ENCODE results near the gene CLEC4E.
"Not testable (repeated sequence)": the region's sequence is repeated elsewhere in the genome, so short reads cannot be mapped to it uniquely, and the experiment has no call there.

The CLEC4E gene

GRCh38 chr12:8540831-8541230, at the start of gene CLEC4E:
TSS of gene CLEC4E (minus strand) at chr12:8540905. CDS start at chr12:8540797, 108 bp downstream.
- H3K27me3 ChIP-seq (ENCODE audit: low read depth); H3K9me3 ChIP-seq; H3K36me3 ChIP-seq (replicated peaks); in situ Hi-C loops (cut with MboI; ENCODE audit: low sequenced_read_pairs); H3K4me3 ChIP-seq; DNase-seq (ENCODE audit: low spot score in 2 of 2); H3K4me1 ChIP-seq: not testable (repeated sequence)

GRCh38 chr12:8589679-8590078, 49.0 kb upstream of the CLEC4E start:
- no peak for DNase-seq (ENCODE audit: low spot score in 2 of 2)

GRCh38 chr12:8584478-8584877, 43.8 kb upstream of the CLEC4E start:
- DNase-seq (ENCODE audit: low spot score in 2 of 2); H3K9me3 ChIP-seq; H3K27me3 ChIP-seq (ENCODE audit: low read depth); H3K4me1 ChIP-seq; H3K4me3 ChIP-seq; in situ Hi-C loops (cut with MboI; ENCODE audit: low sequenced_read_pairs); H3K36me3 ChIP-seq (replicated peaks): not testable (repeated sequence)

More at GRCh38 chr12:8589679-8590078, 49.0 kb upstream of the CLEC4E start:
- H3K4me3 ChIP-seq = no peak overlapping the region
- in situ Hi-C loops (cut with MboI; ENCODE audit: low sequenced_read_pairs) = no loop called here
- no peaks in the 10 kb centered on the region for H3K36me3 ChIP-seq (replicated peaks)
- no peaks in the 10 kb centered on the region for H3K4me1 ChIP-seq
- no peaks in the 10 kb centered on the region for H3K27me3 ChIP-seq (ENCODE audit: low read depth)
- no peaks in the 10 kb centered on the region for H3K9me3 ChIP-seq

- Histone ChIP-seq H3K9me3 (no peaks in the 10 kb centered on the region), H3K27me3 (ENCODE audit: low read depth) (no peaks in the 10 kb centered on the region), H3K36me3 (replicated peaks) (no peaks in the 10 kb centered on the region), H3K4me3 (no peak overlapping the region), H3K4me1 (no peaks in the 10 kb centered on the region)
- in situ Hi-C loops (cut with MboI; ENCODE audit: low sequenced_read_pairs) = no loop called here
- no peak for DNase-seq (ENCODE audit: low spot score in 2 of 2)
Observed at GRCh38 chr12:8584004-8584403, 43.3 kb upstream of the CLEC4E start.

- Histone ChIP-seq H3K9me3 (no peaks in the 10 kb centered on the region), H3K4me1 (no peaks in the 10 kb centered on the region), H3K27me3 (ENCODE audit: low read depth) (no peaks in the 10 kb centered on the region), H3K36me3 (replicated peaks) (no peaks in the 10 kb centered on the region), H3K4me3 (no peak overlapping the region)
- DNase-seq (ENCODE audit: low spot score in 2 of 2) = no peak
- in situ Hi-C loops (cut with MboI; ENCODE audit: low sequenced_read_pairs) = no loop called here
Observed at GRCh38 chr12:8581098-8581784, 40.5 kb upstream of the CLEC4E start.

GRCh38 chr12:8577879-8578278, 37.2 kb upstream of the CLEC4E start:
- no peak for DNase-seq (ENCODE audit: low spot score in 2 of 2)
- Histone ChIP-seq H3K4me3 (no peak overlapping the region), H3K9me3 (no peaks in the 10 kb centered on the region; the same call in 1 of the 2 replicates), H3K27me3 (ENCODE audit: low read depth) (no peaks in the 10 kb centered on the region), H3K4me1 (no peaks in the 10 kb centered on the region), H3K36me3 (replicated peaks) (no peaks in the 10 kb centered on the region)
- in situ Hi-C loops (cut with MboI; ENCODE audit: low sequenced_read_pairs) = no loop called here

- in situ Hi-C loops (cut with MboI; ENCODE audit: low sequenced_read_pairs) = no loop called here
- DNase-seq (ENCODE audit: low spot score in 2 of 2) = no peak
- Histone ChIP-seq H3K9me3 (no peaks in the 10 kb centered on the region; the same call in 1 of the 2 replicates), H3K4me3 (no peak overlapping the region), H3K4me1 (no peaks in the 10 kb centered on the region), H3K27me3 (ENCODE audit: low read depth) (no peaks in the 10 kb centered on the region), H3K36me3 (replicated peaks) (no peaks in the 10 kb centered on the region)
Observed at GRCh38 chr12:8572507-8572906, 31.8 kb upstream of the CLEC4E start.

GRCh38 chr12:8566525-8566924, 25.8 kb upstream of the CLEC4E start:
- Histone ChIP-seq H3K4me1 (peaks cover 9% of the 10 kb centered on the region), H3K36me3 (replicated peaks) (no peaks in the 10 kb centered on the region), H3K9me3 (no peaks in the 10 kb centered on the region), H3K4me3 (no peak overlapping the region), H3K27me3 (ENCODE audit: low read depth) (no peaks in the 10 kb centered on the region)
- in situ Hi-C loops (cut with MboI; ENCODE audit: low sequenced_read_pairs) = no loop called here
- no peak for DNase-seq (ENCODE audit: low spot score in 2 of 2)

- H3K36me3 ChIP-seq (replicated peaks); H3K4me3 ChIP-seq; H3K27me3 ChIP-seq (ENCODE audit: low read depth); in situ Hi-C loops (cut with MboI; ENCODE audit: low sequenced_read_pairs); H3K4me1 ChIP-seq; H3K9me3 ChIP-seq; DNase-seq (ENCODE audit: low spot score in 2 of 2): not testable (repeated sequence)
Observed at GRCh38 chr12:8566052-8566451, 25.3 kb upstream of the CLEC4E start.

- Histone ChIP-seq H3K27me3 (ENCODE audit: low read depth) (no peaks in the 10 kb centered on the region), H3K9me3 (no peaks in the 10 kb centered on the region), H3K36me3 (replicated peaks) (no peaks in the 10 kb centered on the region), H3K4me1 (peaks cover 9% of the 10 kb centered on the region), H3K4me3 (no peak overlapping the region)
- no peak for DNase-seq (ENCODE audit: low spot score in 2 of 2)
- in situ Hi-C loops (cut with MboI; ENCODE audit: low sequenced_read_pairs) = no loop called here
Observed at GRCh38 chr12:8564656-8565055, 24.0 kb upstream of the CLEC4E start.

GRCh38 chr12:8563356-8563755, 22.7 kb upstream of the CLEC4E start:
- Histone ChIP-seq H3K36me3 (replicated peaks) (no peaks in the 10 kb centered on the region), H3K4me1 (peaks cover 9% of the 10 kb centered on the region), H3K27me3 (ENCODE audit: low read depth) (no peaks in the 10 kb centered on the region), H3K9me3 (no peaks in the 10 kb centered on the region), H3K4me3 (no peak overlapping the region)
- DNase-seq (ENCODE audit: low spot score in 2 of 2) = peak; percentile 43 to 63
- in situ Hi-C loops (cut with MboI; ENCODE audit: low sequenced_read_pairs) = no loop called here

GRCh38 chr12:8562310-8562709, 21.6 kb upstream of the CLEC4E start:
- no peaks in the 10 kb centered on the region for H3K36me3 ChIP-seq (replicated peaks)
- H3K4me3 ChIP-seq = no peak overlapping the region
- no peaks in the 10 kb centered on the region for H3K27me3 ChIP-seq (ENCODE audit: low read depth)
- H3K9me3 ChIP-seq = no peaks in the 10 kb centered on the region
- peaks cover 9% of the 10 kb centered on the region for H3K4me1 ChIP-seq
- in situ Hi-C loops (cut with MboI; ENCODE audit: low sequenced_read_pairs) = no loop called here
- DNase-seq (ENCODE audit: low spot score in 2 of 2) = no peak

GRCh38 chr12:8561011-8561410, 20.3 kb upstream of the CLEC4E start:
- Histone ChIP-seq H3K36me3 (replicated peaks) (no peaks in the 10 kb centered on the region), H3K27me3 (ENCODE audit: low read depth) (no peaks in the 10 kb centered on the region), H3K4me3 (no peak overlapping the region), H3K4me1 (peaks cover 9% of the 10 kb centered on the region), H3K9me3 (no peaks in the 10 kb centered on the region)
- in situ Hi-C loops (cut with MboI; ENCODE audit: low sequenced_read_pairs) = no loop called here
- no peak for DNase-seq (ENCODE audit: low spot score in 2 of 2)

GRCh38 chr12:8559676-8560075, 19.0 kb upstream of the CLEC4E start:
- H3K27me3 ChIP-seq (ENCODE audit: low read depth) = no peaks in the 10 kb centered on the region
- no peak for DNase-seq (ENCODE audit: low spot score in 2 of 2)
- no peak overlapping the region for H3K4me3 ChIP-seq
- no peaks in the 10 kb centered on the region for H3K9me3 ChIP-seq
- peaks cover 9% of the 10 kb centered on the region for H3K4me1 ChIP-seq
- in situ Hi-C loops (cut with MboI; ENCODE audit: low sequenced_read_pairs) = no loop called here
- no peaks in the 10 kb centered on the region for H3K36me3 ChIP-seq (replicated peaks)
